Measurements from ENCODE around the gene NF2.

Gene NF2

DNA sequence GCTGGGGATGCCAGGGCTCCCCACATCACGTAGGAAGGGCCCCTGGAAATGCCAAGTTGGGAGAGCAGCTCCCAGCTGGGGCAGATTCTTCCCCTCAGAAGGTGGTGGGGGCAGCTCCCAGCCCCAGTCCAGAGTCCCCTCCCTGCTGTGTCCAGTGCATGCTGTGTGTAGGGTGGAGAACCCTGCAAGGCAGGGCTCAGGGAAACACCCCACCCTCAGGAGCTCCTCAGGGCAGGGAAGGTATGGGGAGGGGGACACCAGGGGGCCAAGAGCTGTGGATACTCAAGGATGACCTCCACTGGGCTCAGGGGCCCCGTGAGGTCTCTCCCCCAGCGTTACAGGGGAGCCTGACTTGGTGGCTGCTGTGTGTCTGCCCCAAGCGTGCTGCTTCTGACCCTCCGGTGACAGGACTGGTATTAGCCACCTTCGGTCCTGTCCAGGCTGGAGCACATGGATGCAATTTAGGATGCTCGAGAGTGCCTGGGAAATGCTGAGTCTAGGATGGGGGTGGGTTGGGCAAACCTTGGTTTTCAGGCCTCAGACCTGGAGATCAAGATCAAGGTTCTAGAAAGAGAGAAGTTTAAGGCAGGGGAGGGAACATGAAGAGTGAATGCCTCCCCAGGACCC is 100.2 kb downstream of the NF2 start:
- DNase-seq: no peak

DNA sequence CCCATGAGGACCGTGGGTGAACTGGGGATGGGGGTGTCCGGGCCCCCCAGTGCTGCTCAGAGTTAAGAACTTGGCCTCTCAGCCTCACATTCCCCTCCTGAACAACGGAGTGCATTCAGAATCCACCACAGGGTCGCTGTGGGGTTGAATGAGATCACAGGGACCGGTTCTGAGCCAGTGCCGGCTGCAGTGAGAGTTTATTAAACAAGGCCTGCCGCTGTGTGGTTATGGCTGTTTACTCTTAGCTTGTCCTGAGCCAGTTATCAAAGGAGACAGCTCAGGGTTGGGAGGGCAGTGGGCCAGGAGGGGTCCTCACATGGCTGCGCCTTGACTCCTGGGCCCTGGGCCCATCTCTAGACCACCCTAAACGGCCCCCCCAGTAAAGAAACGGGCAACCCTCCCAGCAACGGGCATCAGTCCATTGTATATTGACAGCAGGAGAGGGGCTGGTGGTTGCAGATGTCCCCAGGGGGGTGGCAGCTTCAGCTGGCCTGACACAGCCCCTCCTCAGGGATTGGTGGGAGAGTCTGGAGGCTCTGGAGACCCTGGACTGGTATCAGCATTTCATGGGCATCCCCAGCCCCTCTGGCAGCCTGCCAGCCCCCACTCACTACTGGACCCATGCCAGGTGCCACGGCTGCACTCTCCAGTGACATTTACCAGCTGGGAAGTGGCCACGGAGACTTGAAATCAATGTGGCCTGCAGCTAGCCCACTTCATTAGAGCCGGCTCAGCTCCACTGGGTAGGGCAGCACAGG is 101.3 kb downstream of the NF2 start:
- peak; percentile 54 for DNase-seq

DNA sequence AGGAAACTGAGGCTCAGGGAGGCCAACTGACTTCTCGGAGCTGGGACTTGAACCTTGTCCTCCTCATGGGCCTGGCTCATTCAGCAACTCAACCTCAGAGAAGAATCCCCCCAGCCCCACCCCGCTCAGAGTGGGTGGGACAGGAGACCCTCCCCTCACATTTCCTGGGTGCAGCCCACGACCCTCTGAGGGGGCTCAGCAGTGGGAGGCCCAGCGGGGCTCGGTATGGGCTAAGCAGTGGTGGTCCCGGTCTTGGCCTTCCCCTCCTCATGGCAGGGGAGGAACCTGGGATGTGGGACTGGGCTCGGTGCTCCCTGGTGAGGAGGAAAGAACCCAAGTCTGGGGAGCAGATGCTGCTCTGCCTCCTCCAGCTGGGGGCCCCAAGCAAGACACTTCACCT is 102.2 kb downstream of the NF2 start:
- DNase-seq: no peak

DNA sequence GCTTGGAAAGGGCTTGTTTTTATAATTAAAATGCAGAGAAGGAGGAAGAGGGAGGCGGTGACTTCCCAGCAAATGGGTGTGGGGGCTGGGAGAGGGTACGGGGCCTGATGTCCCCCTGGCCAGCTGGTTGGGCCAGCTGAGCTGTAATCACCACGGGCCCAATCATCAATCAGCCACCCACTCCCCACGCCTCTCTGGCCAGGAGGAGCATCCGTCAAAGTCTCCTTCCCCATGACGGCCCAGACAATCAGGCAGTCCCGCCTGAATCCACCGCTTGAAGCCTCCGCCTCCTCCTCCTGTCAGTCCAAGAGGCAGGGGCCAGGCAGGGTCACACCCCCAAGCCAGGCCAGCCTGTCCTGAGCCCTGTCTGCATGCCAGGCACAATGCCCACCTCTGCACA is 103.1 kb downstream of the NF2 start:
- peak; percentile 61 for DNase-seq

DNA sequence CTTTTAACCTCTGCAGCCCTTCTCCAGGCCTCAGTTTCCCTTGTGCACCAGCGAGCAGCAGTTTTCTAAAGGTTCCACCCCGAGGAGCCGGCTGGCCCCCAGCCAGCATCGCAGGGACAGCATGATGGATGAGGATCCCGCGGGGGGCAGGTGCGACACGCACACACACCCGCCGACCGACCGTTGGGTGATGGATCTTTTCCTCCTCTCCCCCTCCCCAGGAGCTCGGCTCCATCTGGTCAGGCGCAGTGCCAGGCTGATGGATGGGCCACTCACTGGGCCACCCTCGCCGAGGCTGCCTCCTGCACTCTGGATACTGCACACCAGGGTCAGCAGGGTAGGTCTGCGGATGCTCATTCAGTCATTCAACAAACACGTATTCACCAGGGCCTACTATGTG is 103.6 kb downstream of the NF2 start:
- DNase-seq: no peak

DNA sequence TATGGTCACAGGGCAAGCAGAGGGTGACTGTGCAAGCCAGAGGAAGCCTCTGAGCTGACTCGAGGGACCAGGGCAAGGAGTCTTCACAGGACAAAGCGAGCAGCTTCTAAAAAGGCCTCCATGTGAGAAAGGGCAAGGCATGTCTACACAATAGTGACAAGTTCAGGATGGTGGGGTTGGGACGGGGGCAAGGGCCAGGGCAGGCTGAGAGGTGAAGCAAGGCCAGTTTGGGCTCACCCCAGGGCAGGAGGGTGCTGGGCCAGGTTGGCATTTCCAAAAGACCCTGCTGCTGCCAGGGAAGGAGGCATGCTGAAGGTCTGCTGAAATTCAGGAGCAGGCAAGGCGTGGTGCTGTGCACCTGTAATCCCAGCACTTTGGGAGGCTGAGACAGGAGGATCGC is 104.0 kb downstream of the NF2 start:
- DNase-seq: no peak

DNA sequence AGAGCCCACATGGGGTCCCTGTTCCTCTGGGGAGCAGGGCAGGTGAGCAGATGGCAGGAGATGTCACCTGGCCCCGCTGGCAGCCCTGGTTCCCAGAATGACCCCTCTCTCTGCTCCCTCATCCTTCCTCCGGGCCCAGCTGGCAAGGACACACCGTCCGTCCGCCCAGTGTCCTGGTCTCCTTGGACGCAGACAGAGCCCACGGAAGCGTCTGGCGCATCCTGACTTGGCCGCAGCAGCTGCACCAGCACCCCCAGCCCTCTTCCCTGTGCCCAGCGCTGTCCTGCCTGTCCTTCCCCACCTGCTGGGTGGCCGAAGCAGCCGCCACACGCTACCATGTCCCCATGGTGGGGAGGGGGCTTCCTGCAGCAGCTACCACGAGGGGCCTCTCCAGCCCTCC is 106.8 kb downstream of the NF2 start:
- no peak for DNase-seq

DNA sequence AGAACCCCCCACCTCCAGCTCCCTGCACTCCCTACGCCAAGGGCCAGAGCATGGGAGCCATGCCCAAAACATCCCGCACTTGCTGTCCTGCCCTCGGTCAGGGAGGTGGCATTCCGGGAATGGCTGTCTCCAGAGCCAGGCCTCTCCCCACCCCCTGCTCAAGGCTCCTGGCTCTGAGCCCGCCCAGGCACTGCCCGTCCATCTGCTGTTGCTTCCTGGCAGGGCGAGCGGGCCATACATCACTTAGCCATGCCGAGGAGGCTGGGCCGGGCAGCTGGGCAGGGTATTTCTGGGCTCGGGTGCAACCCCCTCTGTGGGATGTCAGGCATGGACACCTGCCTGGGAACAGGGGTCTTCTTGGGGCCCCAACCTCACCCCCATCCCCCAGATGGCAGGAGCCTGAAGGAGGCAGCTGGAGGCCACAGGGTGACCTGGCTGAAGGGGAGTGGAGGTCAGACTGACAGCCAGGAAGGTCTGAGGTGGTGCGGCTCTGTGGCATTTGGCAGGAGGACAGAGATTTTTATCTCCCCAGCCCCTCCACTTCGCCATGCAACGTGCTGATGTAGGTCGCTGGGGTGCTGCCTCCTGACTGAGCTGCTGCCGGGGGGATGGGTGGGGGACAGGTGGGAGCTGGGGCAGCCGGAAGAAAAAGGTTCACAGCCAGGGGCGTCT is 107.6 kb downstream of the NF2 start:
- peak; percentile 27 for DNase-seq

DNA sequence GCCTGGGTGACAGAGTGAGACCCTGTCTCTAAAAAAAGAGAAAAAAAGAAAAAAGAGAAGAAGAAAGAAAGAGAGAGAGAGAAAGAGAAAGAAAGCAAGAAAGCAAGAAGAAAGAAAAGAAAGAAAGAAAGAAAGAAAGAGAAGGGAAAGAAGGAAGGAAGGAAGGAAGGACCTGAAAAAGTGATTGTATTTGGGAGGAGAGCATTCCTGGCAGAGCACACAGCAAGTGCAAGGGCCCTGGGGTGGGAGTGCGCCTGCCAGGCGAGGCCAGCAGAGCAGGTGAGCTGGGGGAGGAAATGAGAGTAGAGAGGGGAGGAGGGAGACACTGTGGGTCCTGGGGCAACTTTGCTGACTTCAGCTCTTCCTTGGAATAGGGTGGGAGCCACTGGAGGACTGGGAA is 108.7 kb downstream of the NF2 start:
- DNase-seq: no peak

DNA sequence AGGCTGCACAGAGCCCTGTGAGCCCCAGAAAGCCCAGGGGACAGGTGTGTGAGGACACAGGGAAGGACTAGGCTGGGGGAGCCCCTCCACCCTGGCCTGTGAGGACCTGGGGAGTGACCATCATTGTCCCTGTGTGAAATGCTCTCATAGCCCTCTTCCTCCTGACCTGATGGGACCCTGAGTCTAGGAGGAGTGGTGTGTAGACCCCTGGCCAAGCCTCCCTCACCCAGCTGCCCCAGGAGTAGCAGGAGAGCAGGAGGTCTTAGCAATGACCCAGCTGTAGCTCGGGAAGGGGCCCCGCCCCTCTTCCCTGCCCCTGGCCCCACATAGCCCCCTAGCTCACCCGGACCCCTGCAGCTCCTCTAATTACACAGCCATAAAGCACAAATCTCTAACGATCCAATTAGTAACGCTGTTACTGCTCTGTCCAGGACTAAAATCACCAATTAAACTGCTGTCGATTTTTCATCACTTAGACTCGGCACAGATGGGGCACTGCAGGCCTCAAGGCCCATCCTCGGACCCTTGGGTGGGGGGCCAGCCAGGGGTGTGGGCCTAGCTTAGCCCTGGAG is 109.8 kb downstream of the NF2 start:
- DNase-seq: no peak

DNA sequence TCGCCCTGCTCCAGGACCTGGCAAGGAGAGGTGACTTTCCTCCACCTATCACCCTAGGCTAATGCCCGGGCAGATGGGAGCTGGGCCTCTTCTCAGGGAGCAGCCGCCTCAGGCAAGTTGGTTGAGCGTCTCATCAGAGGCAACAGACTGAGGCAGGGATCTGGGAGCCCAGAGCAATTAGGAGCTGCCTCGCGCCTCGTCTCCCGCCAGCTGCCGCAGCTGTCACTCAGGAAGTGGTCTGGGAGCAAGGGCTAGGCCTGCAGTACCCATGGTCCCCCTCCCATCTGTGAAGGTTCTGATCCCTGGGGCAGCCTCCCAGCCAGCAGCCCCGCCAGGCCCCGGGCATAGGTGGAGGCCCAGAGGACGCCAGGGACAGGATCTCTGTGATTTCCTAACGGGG is 111.8 kb downstream of the NF2 start:
- peak; percentile 55 for DNase-seq

DNA sequence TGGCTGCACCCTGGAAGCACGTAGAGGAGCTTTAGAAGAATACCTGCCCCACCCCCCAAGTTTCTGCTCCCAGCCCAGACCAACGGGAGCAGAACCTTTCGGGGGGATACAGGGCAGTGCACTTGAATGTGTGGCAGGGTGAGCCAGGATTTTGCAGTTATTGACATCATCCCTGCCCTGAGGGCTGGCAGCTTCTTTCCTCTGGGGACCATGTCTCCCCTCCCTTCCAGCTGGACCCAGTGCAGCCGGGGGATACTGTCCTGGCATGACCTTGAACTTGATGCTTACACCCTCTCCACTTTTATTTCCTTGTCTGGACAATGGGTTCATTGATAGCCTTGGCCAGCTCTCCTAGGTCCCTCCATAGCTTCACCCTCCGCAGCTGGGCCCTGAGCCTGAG is 112.3 kb downstream of the NF2 start:
- DNase-seq: peak; percentile 66

DNA sequence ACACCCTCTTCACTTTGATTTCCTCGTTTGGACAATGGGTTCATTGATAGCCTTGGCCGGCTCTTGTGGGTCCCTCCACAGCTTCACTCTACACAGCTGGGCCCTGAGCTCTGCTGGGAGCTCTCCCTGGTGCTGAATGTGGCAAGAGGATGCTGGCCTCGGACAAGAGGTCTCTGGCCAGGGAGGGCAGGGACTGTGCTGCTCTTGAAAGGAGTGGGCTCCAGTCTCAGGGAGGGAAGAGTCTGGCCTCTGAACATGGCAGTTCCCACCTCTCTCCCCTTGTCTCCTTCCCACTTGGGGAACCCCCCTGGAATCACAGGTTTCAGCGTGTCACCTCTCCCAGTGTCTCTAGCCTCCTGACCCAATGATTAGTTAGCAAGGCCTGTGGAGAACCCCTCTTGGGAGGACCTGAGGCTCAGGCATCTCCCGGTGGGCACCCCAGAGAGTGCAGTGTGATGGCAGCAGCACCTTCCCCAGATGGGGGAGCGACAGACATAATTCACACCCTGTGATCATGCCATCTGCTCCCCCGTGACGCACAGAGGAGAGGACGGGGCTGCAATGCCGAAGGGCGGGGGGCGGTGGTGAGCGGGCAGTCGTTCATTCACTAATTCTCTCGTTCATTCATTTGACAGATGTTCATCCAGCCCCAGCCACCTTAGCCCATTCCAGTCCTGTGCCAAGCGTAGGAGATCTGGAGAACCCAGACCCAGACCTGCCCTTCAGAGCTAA is 113.5 kb downstream of the NF2 start:
- peak; percentile 91 for DNase-seq

DNA sequence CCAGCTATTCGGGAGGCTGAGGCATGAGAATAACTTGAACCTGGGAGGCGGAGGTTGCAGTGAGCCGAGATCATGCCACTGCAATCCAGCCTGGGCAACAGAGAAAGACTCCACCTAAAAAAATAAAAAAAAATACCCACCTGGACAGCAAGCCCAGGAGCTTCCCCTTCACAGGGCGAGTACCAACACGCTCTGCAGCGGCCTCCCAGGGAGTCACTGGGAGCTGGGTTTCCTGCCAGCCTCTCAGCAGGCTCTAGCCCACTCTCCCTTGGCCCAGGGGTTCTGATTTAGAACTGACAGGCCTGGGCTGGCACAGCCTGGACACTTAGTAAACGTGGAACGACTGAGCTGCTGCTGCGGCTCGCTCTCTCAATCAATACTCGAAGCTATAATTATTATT is 114.4 kb downstream of the NF2 start:
- no peak for DNase-seq

DNA sequence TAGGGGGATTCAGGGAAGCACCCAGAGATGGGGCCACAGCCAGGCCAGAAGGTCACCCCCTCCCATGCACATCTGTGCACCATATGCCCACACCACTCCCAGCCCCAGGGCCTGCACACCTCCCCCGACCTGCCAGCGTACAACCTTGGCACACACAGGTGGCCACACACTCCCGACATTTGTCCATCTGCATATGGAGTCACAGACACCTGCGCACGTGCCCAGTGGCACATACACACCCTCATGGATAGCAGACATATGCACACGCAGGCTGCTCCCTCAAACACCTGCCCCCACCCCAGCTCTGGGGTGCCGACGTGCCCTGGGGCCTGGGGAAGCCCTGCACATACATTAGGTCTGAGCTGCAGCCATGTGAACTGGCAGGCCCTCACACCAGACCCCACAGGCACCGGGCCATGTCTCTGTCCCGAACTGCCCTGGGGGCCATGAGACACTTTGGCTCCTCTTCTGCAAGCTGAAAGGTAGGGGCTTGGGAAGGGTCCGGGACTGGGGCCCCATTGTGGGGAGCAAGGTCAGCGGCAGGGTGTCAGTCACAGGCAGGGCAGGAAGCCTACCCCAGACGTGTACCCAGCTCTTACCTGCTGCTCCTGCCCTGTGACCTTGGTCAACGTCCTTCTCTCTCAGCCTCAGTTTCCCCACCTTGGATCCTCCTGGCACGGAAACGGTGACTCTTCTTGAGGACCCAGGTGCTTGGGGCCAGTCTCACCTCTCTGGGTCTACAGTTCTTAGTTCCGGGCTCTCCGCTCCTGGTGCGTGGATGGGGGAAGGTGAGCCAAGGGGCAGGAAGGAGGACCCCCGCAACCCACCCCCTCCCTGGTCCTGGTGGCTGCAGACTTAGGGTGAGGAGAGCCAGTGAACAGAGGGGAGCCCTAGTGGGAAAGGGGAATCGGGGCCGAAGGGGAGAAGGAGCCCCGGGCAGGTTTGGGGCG is 115.8 kb downstream of the NF2 start:
- peak; percentile 27 for DNase-seq

DNA sequence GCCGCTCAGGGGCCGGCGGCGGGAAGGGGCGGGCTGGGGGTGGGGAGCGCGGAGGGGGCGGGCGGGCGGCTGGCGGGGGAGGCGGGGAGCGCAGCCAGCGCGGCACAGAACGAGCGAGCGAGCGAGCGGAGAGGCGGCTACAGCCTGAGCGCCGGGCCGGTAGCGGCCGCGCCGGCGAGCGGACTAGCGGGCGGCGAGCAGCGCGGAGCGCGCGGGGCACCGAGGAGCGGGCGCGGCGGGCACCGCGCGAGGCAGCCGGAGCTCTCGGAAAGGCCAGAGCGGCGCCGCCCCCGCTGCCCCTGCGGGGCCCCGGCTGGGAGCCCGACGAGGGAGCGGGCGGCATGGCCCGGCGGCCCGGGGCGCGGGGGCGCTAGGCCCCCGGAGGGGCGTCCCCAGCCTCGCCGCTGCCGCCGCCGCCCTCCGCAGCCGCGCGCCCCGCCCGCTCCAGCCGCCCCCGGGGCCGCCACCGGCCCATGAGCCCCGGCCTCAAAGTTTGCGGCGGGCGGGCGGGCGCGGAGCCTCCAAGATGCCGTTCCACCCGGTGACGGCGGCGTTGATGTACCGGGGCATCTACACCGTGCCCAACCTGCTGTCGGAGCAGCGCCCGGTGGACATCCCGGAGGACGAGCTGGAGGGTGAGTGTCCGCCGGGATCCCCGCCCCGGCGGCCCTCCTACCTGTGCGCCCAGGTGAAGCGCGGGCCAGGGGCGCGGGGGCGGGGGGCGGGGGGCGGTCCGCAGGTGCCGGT is 116.6 kb downstream of the NF2 start, which contains the start of gene CABP7:
Gene CABP7 (plus strand): TSS at position 105 of the 747 bp plus-strand sequence. CDS start 422 bp downstream, at position 527.
- no peak for DNase-seq

DNA sequence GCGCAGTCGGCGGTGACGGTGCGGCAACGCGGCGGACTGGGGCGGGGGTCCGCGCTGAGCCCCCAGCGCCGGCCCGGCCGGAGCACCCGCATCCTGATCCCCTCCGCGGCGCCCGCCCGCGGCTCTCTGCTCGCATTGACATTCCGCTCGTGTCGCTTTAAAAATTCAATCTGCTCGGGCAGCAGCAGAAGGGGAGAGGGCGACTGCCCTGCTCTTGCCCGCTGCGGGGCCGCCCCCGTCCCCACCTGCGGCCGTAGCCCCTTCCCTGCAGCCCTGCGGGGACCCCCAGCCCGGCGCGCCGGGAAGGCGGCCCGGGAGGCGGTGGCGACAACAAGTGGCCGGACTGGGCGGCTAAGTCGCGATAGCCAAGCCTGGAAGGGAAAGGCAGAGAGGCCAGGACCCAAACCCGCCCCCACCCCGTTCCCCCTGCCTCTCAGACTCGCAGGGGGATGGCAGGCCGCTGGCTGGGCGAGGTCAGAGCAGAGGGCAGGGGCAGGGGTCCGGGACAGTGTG is 117.4 kb downstream of the NF2 start:
- DNase-seq: no peak

DNA sequence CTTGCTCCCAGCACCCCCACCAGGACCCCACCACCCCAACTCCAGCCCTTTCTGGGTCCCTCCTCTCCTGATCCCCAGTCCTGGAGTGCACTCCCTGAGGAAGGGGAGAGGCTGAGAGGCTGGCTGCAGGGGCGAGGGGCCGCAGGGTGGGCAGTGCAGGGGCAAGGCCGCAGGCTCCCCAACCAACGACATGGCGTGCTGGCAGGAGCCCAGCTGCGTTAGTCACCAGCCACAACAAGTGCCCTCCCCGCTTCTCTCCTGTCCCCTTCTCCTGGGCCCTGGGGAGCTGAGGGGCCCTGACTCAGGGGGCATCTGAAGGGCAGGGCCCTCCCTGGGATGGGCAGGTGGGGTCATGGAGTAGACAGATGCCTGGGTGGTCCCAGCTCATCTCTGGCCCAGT is 118.7 kb downstream of the NF2 start:
- DNase-seq: no peak

DNA sequence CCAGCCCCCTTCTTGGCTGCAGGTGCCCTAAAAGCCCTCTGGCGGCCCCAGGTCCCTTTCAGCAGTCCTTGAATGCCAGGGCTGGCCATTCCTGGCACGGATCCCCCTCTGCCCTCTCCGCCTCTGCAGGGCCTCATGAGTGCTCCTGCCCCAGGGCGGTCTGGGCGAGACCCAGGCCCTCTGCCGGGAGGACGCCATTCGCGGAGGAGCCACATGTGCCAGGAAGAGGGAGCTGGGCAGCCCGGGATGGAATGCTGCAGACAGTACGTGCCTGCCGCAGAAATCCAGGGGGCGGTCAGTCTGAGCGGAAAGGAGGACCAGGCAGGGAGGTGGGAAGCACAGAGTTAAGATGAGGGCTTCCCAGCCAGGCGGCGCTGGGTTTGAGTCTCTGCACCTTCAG is 119.2 kb downstream of the NF2 start:
- no peak for DNase-seq

DNA sequence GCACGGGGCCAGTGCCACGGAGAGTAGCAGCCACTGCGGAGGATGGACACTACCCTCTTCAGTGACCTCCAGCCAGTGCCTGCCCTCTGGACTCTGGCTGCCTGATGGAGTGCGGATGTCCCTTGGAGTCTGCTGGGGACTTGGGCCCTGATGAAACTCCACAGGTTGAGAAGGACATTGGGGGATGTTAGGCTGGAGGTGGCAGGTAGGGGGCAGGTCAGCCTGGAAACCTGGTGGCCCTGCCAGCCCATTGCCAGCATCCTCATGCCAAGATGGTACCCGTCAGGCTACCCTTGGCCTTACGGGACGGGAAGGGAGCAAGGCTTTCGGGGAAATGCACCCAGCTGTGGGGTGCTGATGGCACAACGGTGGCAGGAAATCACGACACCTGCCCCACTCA is 120.3 kb downstream of the NF2 start:
- DNase-seq: no peak

DNA sequence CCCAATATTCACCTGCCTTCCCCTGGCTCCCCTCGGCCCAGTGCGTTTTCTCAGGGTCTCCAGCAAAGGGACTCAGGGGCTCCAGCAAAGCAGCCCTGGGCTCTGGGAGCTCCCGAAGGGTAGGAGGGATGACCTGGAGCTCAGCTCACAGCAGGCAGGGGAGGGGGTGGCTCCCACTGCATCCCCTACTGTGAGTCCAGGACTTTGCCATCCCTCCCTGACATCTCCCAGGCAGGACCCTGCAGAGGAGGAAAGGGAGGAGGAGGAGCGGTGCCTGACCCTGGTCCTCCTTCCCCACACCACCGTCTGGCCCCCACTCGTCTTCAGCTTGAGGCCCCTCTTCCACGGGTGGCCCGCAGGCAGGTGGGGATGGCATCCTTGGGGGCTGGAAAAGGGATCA is 121.4 kb downstream of the NF2 start:
- no peak for DNase-seq

All from NCI-H1694 (cell line).